ENCODE data around the gene PDPK1. TPM values are rescaled to one million over a fixed set of nuclear protein-coding genes. Genes with fewer than 3 reads are reported as not detected.
"Not testable (repeated sequence)": the region's sequence is repeated elsewhere in the genome, so short reads cannot be mapped to it uniquely, and the experiment has no call there.

Gene PDPK1
- total RNA-seq, 1 donor from 2014 or later = 40.8 TPM

DNA sequence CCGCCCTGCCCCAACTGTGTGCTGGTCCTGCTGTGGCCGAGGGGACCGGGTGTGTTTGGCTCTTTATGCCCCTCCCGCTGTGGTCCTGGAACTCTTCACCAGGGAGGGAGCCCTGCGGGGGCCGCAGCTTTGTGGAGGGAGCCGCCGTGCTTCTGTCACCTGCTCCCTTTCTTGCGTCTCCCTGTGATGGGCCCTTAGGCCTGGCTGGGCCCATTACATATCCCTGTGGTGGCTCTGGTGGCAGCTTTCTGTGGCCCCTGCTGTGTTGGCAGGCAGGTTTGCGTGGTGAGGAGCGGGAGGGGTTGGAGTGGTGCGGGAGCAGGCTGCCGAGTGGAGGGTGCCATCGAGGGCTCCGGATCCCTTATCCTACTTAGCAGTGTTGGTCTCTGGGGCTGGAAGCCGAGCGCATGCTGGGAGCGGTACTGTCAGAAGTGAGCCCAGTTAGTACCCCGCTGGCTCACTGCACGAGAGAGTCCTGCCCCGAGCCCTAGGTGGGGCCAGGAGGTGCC, 60.4 kb downstream of the PDPK1 start:
- TF ChIP-seq, protein P1, sequence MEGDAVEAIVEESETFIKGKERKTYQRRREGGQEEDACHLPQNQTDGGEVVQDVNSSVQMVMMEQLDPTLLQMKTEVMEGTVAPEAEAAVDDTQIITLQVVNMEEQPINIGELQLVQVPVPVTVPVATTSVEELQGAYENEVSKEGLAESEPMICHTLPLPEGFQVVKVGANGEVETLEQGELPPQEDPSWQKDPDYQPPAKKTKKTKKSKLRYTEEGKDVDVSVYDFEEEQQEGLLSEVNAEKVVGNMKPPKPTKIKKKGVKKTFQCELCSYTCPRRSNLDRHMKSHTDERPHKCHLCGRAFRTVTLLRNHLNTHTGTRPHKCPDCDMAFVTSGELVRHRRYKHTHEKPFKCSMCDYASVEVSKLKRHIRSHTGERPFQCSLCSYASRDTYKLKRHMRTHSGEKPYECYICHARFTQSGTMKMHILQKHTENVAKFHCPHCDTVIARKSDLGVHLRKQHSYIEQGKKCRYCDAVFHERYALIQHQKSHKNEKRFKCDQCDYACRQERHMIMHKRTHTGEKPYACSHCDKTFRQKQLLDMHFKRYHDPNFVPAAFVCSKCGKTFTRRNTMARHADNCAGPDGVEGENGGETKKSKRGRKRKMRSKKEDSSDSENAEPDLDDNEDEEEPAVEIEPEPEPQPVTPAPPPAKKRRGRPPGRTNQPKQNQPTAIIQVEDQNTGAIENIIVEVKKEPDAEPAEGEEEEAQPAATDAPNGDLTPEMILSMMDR (conservative IDR thresholded peaks at IDR 0.05) = no peak
- Mint-ChIP-seq H3K27me3 (no peaks in the 10 kb centered on the region), H3K27ac (no peak overlapping the region), H3K36me3 (no peaks in the 10 kb centered on the region), H3K9me3 (no peaks in the 10 kb centered on the region), H3K4me3 (no peak overlapping the region), H3K4me1 (ENCODE audit: unreplicated experiment) (peaks cover 14% of the 10 kb centered on the region)
- DNase-seq (ENCODE audit: extremely low spot score, unreplicated experiment) = no peak

DNA sequence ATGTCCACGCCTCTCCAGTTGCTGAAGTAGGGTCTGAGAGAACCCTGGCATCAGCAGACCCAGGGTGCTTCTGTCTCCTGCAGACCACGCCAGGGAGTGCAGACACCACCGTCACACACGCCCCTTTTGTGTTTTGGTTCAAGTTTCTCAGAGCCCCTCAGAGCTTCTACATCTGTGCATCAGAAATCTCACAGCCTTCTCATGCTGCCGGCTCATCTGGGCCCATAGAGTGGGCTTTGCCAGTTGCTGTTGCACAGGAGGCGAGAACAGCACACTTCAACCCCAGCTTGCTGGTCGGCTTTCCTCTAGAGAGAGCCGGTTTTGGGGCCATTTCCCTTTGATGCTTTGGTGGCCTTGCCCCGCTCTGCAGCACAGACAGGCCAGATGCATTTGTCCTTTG, 60.9 kb downstream of the PDPK1 start:
- Mint-ChIP-seq H3K4me3 (no peak overlapping the region), H3K9me3 (no peaks in the 10 kb centered on the region), H3K27ac (no peak overlapping the region), H3K4me1 (ENCODE audit: unreplicated experiment) (peaks cover 9% of the 10 kb centered on the region), H3K27me3 (no peaks in the 10 kb centered on the region), H3K36me3 (no peaks in the 10 kb centered on the region)
- TF ChIP-seq, protein P1 (conservative IDR thresholded peaks at IDR 0.05) = no peak
- no peak for DNase-seq (ENCODE audit: extremely low spot score, unreplicated experiment)

DNA sequence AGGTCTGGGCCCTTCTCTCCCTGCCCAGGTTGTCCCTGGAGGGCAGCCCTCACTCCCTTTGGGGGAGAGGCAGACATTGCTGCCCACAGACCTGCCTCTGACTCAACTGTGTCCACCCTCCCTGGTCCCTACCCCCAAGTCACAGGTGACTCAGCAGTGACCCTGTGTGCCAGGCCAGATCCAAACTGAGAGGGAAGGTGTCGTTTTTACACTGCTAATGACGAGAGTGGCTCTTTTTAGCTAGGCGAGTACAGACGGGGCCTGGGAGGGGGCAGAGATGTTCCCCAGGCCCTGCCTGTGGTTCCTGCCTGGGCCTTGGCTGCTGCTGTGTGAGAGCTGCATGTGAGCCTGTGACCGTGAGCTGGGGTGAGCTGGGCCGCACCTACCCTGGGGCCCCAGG, 61.3 kb downstream of the PDPK1 start:
- H3K27ac Mint-ChIP-seq; H3K4me1 Mint-ChIP-seq (ENCODE audit: unreplicated experiment); DNase-seq (ENCODE audit: extremely low spot score, unreplicated experiment): not testable (repeated sequence)

DNA sequence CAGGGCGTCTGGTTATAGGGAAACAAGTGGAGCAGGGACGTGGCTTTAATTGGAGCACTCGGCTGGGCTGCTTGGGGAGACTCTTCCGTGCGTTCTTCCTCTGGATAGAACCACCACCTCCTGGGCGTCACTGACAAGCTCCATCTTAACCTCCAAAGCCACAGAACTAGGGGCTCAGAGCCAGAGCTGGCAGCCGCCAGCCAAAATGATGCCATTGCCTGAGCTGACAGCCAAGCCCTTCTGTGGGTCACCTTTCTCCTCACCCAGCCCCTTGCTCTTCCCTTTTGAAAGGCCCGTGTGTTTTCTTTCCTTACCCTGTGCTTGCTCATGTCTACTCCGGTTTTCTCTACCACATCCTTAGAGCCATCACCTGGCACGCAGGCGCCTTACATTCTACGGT, 62.0 kb downstream of the PDPK1 start:
- not testable (repeated sequence) for H3K9me3 Mint-ChIP-seq; DNase-seq (ENCODE audit: extremely low spot score, unreplicated experiment); H3K4me3 Mint-ChIP-seq; H3K27me3 Mint-ChIP-seq; H3K27ac Mint-ChIP-seq; H3K4me1 Mint-ChIP-seq (ENCODE audit: unreplicated experiment); H3K36me3 Mint-ChIP-seq

More for the DNA sequence above, 61.3 kb downstream of the PDPK1 start:
- not testable (repeated sequence) for H3K4me3 Mint-ChIP-seq, H3K36me3 Mint-ChIP-seq, H3K27me3 Mint-ChIP-seq, H3K9me3 Mint-ChIP-seq

DNA sequence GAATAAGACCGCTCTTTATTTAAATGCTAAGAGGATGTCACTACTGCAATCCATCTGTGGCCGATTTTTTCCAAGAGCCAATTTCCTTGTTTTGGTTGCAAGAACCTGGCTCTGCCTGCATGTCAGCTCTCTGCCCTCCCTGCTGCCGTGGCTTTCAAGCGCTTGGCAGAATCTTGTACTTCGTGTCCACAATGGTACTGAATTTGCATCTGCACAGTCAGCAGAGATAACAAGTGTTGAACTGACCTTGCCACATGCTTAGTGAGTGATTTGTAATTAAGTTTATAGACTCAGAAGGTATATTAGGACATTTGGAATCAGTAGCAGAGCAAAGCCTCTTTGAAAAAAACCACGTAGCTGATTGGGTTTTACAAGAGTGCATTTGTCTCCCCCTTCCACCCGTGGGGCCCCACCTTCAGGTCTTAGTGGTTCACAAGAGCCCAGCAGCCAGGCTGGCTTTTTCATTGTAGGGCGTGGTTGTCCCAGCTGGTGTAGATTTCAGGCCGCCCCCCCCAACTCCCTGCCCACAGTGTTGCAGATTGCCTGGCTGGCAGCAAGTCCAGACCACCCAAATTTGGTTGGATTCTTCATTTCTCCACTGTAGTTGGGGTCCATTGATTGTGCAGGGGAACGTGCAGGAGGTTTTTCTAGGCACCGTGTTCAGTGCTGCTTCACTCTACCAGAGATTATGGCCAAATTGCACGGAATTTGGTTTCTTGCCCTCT, 63.6 kb downstream of the PDPK1 start:
- H3K36me3 Mint-ChIP-seq; H3K4me1 Mint-ChIP-seq (ENCODE audit: unreplicated experiment); H3K27me3 Mint-ChIP-seq; DNase-seq (ENCODE audit: extremely low spot score, unreplicated experiment); H3K27ac Mint-ChIP-seq; H3K9me3 Mint-ChIP-seq: not testable (repeated sequence)
- peak overlapping the region; percentile 34 for H3K4me3 Mint-ChIP-seq

DNA sequence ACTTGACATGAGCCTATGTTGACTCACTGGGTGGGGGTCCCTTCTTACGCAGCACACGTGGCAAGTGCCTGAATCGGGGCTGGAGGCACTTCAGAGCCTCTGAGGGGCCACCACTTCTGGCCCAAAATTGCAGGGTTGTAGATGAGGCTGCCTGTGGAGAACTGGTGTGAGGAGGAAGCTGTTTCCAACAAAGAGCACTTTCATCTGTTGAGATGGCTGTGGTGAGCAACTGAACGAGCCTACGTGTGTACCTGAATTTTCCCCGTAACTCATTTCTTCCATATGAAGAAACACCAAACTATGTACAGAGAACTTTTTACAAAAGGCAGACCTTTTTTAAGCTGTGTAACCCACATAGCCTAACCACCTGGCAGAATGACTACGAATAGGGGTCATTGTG, 64.4 kb downstream of the PDPK1 start:
- not testable (repeated sequence) for H3K4me1 Mint-ChIP-seq (ENCODE audit: unreplicated experiment); DNase-seq (ENCODE audit: extremely low spot score, unreplicated experiment); H3K36me3 Mint-ChIP-seq; H3K27ac Mint-ChIP-seq; H3K9me3 Mint-ChIP-seq; H3K27me3 Mint-ChIP-seq
- peak overlapping the region; percentile 34 for H3K4me3 Mint-ChIP-seq

DNA sequence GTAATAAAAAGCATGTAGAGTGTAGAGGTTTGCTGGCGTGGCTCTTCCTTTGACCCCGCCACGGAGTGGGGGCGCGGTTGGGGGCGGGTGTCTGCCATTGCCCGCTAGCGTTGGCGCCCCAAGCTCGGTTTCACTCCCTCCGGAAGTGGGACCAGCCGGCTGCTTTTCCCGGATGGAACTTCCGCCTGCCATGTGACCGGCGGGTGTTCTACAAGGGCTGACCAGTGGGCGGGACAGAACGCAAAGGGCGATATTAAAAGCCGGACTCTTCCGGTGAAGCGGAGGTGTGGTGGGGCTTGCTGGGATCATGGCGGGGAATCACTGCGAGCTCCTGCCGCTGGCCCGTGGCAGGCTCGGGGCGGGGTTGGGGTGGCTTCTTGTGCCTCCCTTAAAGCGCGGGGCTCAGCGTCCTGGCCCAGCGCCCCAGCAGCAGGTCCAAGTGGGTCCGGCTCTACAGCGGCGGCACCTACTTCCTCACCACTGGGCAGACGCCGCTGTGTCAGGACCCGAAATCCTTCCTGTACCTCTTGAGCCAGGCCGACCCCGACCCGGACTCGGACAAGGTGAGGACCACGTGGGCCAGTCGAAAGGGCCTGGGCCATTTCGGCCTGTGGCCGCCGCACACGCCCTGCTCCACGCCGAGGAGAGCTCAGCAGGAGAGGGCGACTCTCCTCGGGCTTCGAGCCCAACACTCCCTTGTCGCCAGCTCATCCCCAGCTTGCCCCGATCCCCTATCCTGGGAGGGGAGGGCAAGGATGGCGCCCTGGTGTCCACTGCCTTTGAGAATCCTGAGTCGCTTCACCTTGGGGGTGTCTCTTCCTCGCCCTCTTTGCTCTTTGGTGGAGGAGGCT, 65.6 kb downstream of the PDPK1 start:
- DNase-seq (ENCODE audit: extremely low spot score, unreplicated experiment) = peak; percentile 97
- Mint-ChIP-seq H3K27me3 (no peaks in the 10 kb centered on the region), H3K4me3 (peak overlapping the region; percentile 97), H3K4me1 (ENCODE audit: unreplicated experiment) (peaks cover 4% of the 10 kb centered on the region), H3K27ac (peak overlapping the region; percentile 95), H3K36me3 (no peaks in the 10 kb centered on the region), H3K9me3 (no peaks in the 10 kb centered on the region)
- TF ChIP-seq, protein P1 (conservative IDR thresholded peaks at IDR 0.05) = no peak

DNA sequence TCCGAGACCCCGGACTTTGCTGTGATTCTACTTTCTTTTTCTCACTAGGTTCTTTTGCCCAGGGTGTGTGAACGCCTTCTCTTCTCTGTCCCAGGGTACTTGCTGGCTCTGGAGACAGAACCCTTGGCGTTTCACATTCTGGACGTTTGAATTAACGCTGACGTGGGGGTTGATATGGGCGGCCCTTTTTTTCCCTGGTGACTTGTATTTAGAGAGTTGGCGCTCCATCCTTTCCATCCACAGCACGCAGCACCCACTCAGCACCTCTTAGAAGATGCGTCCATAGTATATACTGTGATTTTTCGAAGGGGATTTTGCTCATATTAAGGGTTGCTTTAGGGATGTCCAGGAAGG, 66.2 kb downstream of the PDPK1 start:
- Mint-ChIP-seq H3K27ac (peak overlapping the region; percentile 95), H3K4me3 (peak overlapping the region; percentile 97)
- not testable (repeated sequence) for H3K27me3 Mint-ChIP-seq; H3K9me3 Mint-ChIP-seq; H3K4me1 Mint-ChIP-seq (ENCODE audit: unreplicated experiment); H3K36me3 Mint-ChIP-seq; DNase-seq (ENCODE audit: extremely low spot score, unreplicated experiment)

DNA sequence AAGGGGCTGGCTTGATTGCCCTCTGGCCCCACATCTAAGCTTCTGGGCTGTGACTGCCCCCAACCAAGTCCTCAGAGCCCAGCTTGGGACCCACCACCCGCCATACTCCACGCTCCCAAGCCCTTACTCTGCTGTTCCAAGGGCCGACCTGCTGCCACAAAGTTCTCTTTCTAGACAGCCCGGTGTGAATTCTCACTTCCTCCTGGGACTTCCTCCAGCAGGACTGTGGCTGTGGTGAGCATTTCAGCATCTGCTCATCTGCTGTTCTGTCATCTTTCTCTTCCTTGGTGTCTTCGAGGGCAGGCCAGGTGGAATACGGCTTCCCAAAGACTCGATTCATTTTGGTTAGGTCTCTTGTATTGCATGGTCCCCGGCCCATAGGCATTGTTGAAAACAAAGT, 69.0 kb downstream of the PDPK1 start:
- H3K4me3 Mint-ChIP-seq; H3K27ac Mint-ChIP-seq; H3K4me1 Mint-ChIP-seq (ENCODE audit: unreplicated experiment); H3K27me3 Mint-ChIP-seq; H3K9me3 Mint-ChIP-seq; H3K36me3 Mint-ChIP-seq; DNase-seq (ENCODE audit: extremely low spot score, unreplicated experiment): not testable (repeated sequence)

DNA sequence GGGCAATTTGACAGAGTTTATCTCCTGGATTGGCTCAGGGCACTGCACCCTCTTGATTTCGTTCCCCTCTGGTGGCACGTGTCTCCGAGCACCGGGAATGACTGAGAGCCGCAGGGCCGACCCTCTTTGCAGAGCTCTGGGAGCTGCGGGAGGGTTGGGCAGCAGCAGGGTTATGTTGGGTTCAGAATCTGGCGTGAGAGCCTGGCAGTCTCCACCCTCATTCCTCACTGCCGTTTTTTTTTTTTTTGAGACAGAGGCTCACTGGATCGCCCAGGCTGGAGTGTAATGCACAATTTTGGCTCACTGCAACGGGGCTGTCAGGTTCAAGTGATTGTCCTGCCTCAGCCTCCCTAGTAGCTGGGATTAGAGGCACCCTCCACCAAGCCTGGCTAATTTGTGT, 71.5 kb downstream of the PDPK1 start:
- not testable (repeated sequence) for H3K36me3 Mint-ChIP-seq; DNase-seq (ENCODE audit: extremely low spot score, unreplicated experiment); H3K27ac Mint-ChIP-seq; H3K4me1 Mint-ChIP-seq (ENCODE audit: unreplicated experiment); H3K9me3 Mint-ChIP-seq; H3K27me3 Mint-ChIP-seq; H3K4me3 Mint-ChIP-seq
